BJ (cell line): ENCODE data around the gene FITM1. TPM values are rescaled to one million over a fixed set of nuclear protein-coding genes. Genes with fewer than 3 reads are reported as not detected.

Experiments used
- CTCF ChIA-PET: fragments of 350-600 bp; formaldehyde crosslinking; extraction: SDS; loops from one replicate; lab custom pipeline; 2021; ENCODE audit warnings: antibody characterized with exemption, inconsistent platforms; lab: Yijun Ruan, JAX
- POLR2A ChIA-PET: fragments of 300-600 bp; sonication (Branson Sonifier 250); formaldehyde crosslinking; extraction: SDS; loops from one replicate; lab custom pipeline; 2021; ENCODE audit warnings: antibody characterized with exemption; lab: Charles Lee
- DNase-seq: peaks from one replicate; pipeline ENCODE4 v3.0.0-alpha.2; 2011; ENCODE audit warnings: low read depth
- H3K27me3 ChIP-seq: 2 replicates; pipeline ENCODE4 v1.6.0; 2011; ENCODE audit warnings: low read length; ENCODE audit not compliant: control insufficient read depth, insufficient read depth
- H3K36me3 ChIP-seq: 2 replicates; pipeline ENCODE4 v1.5.1; 2011; ENCODE audit warnings: low read length; ENCODE audit not compliant: control insufficient read depth, insufficient read depth
- H3K4me3 ChIP-seq: 2 replicates; pipeline ENCODE4 v1.5.1; 2011; ENCODE audit warnings: low read depth, mild to moderate bottlenecking, control low read depth, low read length
- CTCF ChIP-seq: IDR thresholded peaks from 2 replicates; pipeline ENCODE4 v1.5.1; 2011; ENCODE audit warnings: low read depth, mild to moderate bottlenecking, control low read depth, inconsistent platforms, low read length, moderate library complexity; ENCODE audit not compliant: insufficient read depth
- polyA plus RNA-seq: library from polyadenylated mRNA; depleted of rRNA; stranded (reverse); fragments of >200 nt; gene quantifications from 2 replicates; pipeline ENCODE4 v1.2.3, GENCODE V29; 2011

Gene FITM1
- polyA plus RNA-seq, 1 experiment: 0.10 TPM

- peaks cover 35% of the 10 kb centered on the region for H3K36me3 ChIP-seq
- no peak overlapping the region for H3K4me3 ChIP-seq
- ChIA-PET CTCF (no interaction called here), POLR2A (no interaction called here)
- TF ChIP-seq CTCF: no peak
- no peak for DNase-seq
- H3K27me3 ChIP-seq: no peaks in the 10 kb centered on the region
Observed at GRCh38 chr14:24167469-24168114, 37.1 kb downstream of the FITM1 start.

GRCh38 chr14:24171422-24172260, 41.2 kb downstream of the FITM1 start, which contains the start of gene REC8:
Gene REC8 (plus strand): TSS chr14:24172080. CDS start chr14:24172553, 473 bp downstream.
- Histone ChIP-seq H3K36me3 (peaks cover 20% of the 10 kb centered on the region), H3K27me3 (no peaks in the 10 kb centered on the region), H3K4me3 (no peak within 1 kb of the TSS)
- ChIA-PET POLR2A (no interaction called here), CTCF (interaction anchor here (1.0 to 3.1 kb wide), 3 partner anchors 10 to 128 kb away, joined by 3 to 12 read pairs (median 6); partner anchors contain the start of genes DHRS1, IRF9 and NOP9)
- no peak for TF ChIP-seq CTCF
- DNase-seq: no peak

DNA sequence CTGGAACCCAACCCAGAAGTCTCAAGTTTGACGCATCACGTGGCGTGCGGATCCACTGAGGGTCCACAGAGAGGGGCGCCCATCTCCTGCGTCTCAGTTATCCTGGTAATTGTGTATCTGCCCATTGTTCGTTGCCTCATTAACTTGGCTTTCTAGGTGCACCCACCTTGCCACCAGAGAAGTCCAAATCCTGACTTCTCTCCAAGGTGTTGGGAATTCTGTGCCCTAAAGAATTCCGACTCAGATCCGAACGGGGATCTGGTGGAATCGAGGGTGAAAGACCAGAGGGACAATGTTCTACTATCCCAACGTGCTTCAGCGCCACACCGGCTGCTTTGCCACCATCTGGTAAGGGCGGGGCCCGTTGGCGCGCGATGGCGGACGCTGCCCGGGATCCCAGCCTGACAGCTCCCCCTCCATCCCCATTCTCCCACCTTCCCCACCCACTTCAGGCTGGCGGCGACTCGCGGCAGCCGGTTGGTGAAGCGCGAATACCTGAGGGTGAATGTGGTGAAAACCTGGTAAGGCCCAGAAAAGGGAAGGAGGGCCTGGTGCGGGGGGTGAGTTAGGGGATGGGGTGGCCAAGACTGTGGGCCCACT, 41.9 kb downstream of the FITM1 start:
- ChIA-PET POLR2A (no interaction called here), CTCF (interaction anchor here (3.1 kb wide), 1 partner anchor 11 kb away, joined by 12 read pairs; the partner anchor contains the start of gene IRF9)
- H3K36me3 ChIP-seq: peaks cover 21% of the 10 kb centered on the region

DNA sequence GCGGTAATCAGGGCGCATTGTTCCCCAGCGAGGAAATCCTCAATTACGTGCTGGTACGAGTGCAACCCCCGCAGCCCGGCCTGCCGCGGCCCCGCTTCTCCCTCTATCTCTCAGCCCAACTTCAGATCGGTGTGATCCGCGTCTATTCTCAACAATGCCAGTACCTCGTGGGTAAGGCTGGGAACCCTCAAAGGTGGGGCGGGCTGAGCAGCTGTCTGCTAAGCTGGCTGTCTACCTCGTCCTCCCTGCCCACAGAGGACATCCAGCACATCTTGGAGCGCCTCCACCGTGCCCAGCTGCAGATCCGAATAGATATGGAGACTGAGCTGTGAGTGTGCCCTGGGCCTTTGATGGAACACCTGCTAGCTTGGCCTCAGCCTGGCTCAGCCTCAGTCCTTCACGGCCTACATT, 42.4 kb downstream of the FITM1 start:
- no peak for DNase-seq
- H3K27me3 ChIP-seq: no peaks in the 10 kb centered on the region
- ChIA-PET CTCF (interaction anchor here (3.1 kb wide), 1 partner anchor 11 kb away, joined by 12 read pairs; the partner anchor contains the start of gene IRF9), POLR2A (no interaction called here)
- peaks cover 22% of the 10 kb centered on the region for H3K36me3 ChIP-seq
- TF ChIP-seq CTCF: no peak
- no peak overlapping the region for H3K4me3 ChIP-seq

More for the DNA sequence above, 41.9 kb downstream of the FITM1 start:
- no peaks in the 10 kb centered on the region for H3K27me3 ChIP-seq
- no peak for TF ChIP-seq CTCF
- DNase-seq: no peak
- no peak overlapping the region for H3K4me3 ChIP-seq
